K562 (cell line): ENCODE data around the gene ADGRB2.

Source experiments
- ATF7 ChIP-seq: fragments of 450-650 bp; IDR thresholded peaks from 2 replicates; pipeline ENCODE4 v1.7.1; 2014; ENCODE audit warnings: mild to moderate bottlenecking, moderate library complexity
- BRF2 ChIP-seq: IDR thresholded peaks from 3 replicates; pipeline ENCODE4 v1.6.1; 2011; ENCODE audit warnings: borderline replicate concordance, mild to moderate bottlenecking; ENCODE audit not compliant: insufficient read length, insufficient read depth
- CTCF ChIP-seq, 3 experiments: IDR thresholded peaks in 2 of 3; conservative IDR thresholded peaks in 1 of 3; 2 replicates each; pipeline ENCODE4 v1.5.1; 2011 to 2012; ENCODE audit warnings: low read length in 3 of 3, mild to moderate bottlenecking in 3 of 3, control low read depth in 2 of 3, improper control_type of control experiment in 1 of 3, inconsistent platforms in 1 of 3, low read depth in 1 of 3, mixed read lengths in 1 of 3, moderate library complexity in 1 of 3; ENCODE audit not compliant: insufficient read depth in 2 of 3
- DPF2 ChIP-seq: fragments of 450-650 bp; IDR thresholded peaks from 2 replicates; pipeline ENCODE4 v1.6.1; 2016
- EZH2 ChIP-seq: IDR thresholded peaks from 2 replicates; pipeline ENCODE4 v1.6.1; 2012; ENCODE audit warnings: low read depth, mild to moderate bottlenecking, inconsistent platforms, low read length, borderline replicate concordance
- FOSL1 ChIP-seq: fragments of 200-800 bp; sonication (Bioruptor generic); conservative IDR thresholded peaks from 2 replicates; pipeline ENCODE4 v1.6.1; 2016; ENCODE audit warnings: missing genetic modification characterization, missing compliant biosample characterization
- FOXA1 ChIP-seq: fragments of 450-650 bp; IDR thresholded peaks from 2 replicates; pipeline ENCODE4 v1.6.1; 2016; ENCODE audit warnings: mild to moderate bottlenecking, borderline replicate concordance
- HMBOX1 ChIP-seq: sonication (generic); IDR thresholded peaks from 2 replicates; pipeline ENCODE4 v1.6.1; 2016
- NFIC ChIP-seq: fragments of 450-650 bp; IDR thresholded peaks from 2 replicates; pipeline ENCODE4 v1.6.1; 2017; ENCODE audit warnings: mild to moderate bottlenecking, inconsistent platforms
- NONO ChIP-seq, 2 experiments: fragments of 200-400 bp in 1 of 2; fragments of 450-650 bp in 1 of 2; formaldehyde crosslinking in 1 of 2; IDR thresholded peaks; 2 replicates each; pipeline ENCODE4 v1.6.1; 2017; ENCODE audit warnings: low read depth in 2 of 2, mild to moderate bottlenecking in 2 of 2, moderate library complexity in 2 of 2, low read length in 1 of 2
- POLR2A ChIP-seq: fragments of 450-650 bp; conservative IDR thresholded peaks from 2 replicates; pipeline ENCODE4 v1.6.1; 2016
- SMARCC2 ChIP-seq: fragments of 450-650 bp; IDR thresholded peaks from 2 replicates; pipeline ENCODE4 v1.6.1; 2017; ENCODE audit warnings: antibody characterized with exemption, moderate library complexity, mild to moderate bottlenecking, low read depth
- ZNF707 ChIP-seq: fragments of 250-450 bp; sonication (Bioruptor Pico); conservative IDR thresholded peaks from 2 replicates; pipeline ENCODE4 v1.8.0; 2022; ENCODE audit warnings: inconsistent platforms, mild to moderate bottlenecking, moderate library complexity
- TF ChIP-seq, protein P1 (sequence below), 2 experiments: fragments of 450-650 bp; IDR thresholded peaks; 2 replicates each; pipeline ENCODE4 v1.6.1; 2018; ENCODE audit warnings: mild to moderate bottlenecking in 2 of 2, low read depth in 1 of 2; ENCODE audit not compliant: partially characterized antibody in 2 of 2

- TF ChIP-seq ATF7 (no peak), FOXA1 (no peak), CTCF (IDR thresholded peaks at IDR 0.05 in 2 of 3, conservative IDR thresholded peaks at IDR 0.05 in 1 of 3; ENCODE audit: insufficient read depth in 2 of 3, low read depth in 1 of 3, low read length in 3 of 3) (no peak), FOSL1 (tag) (no peak), SMARCC2 (no peak), NFIC (no peak), BRF2 (no peak), EZH2 (no peak), HMBOX1 (no peak), NONO (IDR thresholded peaks at IDR 0.05; ENCODE audit: low read depth in 2 of 2, low read length in 1 of 2) (no peak), ZNF707 (CRISPR knock-in tag) (no peak), POLR2A (no peak), DPF2 (no peak)
- TF ChIP-seq, protein P1, sequence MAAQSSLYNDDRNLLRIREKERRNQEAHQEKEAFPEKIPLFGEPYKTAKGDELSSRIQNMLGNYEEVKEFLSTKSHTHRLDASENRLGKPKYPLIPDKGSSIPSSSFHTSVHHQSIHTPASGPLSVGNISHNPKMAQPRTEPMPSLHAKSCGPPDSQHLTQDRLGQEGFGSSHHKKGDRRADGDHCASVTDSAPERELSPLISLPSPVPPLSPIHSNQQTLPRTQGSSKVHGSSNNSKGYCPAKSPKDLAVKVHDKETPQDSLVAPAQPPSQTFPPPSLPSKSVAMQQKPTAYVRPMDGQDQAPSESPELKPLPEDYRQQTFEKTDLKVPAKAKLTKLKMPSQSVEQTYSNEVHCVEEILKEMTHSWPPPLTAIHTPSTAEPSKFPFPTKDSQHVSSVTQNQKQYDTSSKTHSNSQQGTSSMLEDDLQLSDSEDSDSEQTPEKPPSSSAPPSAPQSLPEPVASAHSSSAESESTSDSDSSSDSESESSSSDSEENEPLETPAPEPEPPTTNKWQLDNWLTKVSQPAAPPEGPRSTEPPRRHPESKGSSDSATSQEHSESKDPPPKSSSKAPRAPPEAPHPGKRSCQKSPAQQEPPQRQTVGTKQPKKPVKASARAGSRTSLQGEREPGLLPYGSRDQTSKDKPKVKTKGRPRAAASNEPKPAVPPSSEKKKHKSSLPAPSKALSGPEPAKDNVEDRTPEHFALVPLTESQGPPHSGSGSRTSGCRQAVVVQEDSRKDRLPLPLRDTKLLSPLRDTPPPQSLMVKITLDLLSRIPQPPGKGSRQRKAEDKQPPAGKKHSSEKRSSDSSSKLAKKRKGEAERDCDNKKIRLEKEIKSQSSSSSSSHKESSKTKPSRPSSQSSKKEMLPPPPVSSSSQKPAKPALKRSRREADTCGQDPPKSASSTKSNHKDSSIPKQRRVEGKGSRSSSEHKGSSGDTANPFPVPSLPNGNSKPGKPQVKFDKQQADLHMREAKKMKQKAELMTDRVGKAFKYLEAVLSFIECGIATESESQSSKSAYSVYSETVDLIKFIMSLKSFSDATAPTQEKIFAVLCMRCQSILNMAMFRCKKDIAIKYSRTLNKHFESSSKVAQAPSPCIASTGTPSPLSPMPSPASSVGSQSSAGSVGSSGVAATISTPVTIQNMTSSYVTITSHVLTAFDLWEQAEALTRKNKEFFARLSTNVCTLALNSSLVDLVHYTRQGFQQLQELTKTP (IDR thresholded peaks at IDR 0.05; ENCODE audit: low read depth in 1 of 2, partially characterized antibody in 2 of 2): no peak
Measured at GRCh38 chr1:31702836-31703404, 61.2 kb downstream of the ADGRB2 start.
